DND-41 (cell line): ENCODE measurements around the gene AGAP1.

Source experiments
- ATAC-seq: fragments of 200-7000 bp; cut with Tn5 transposase; 3 replicates; pipeline ENCODE4 v1.9.1; 2021; ENCODE audit warnings: low read depth; ENCODE audit not compliant: insufficient read depth
- DNase-seq: peaks from one replicate; pipeline ENCODE4 v3.0.0-alpha.2; 2020
- H2AFZ ChIP-seq: 2 replicates; pipeline ENCODE4 v1.6.0; 2012; ENCODE audit warnings: low read depth, low read length
- H3K27ac ChIP-seq: 2 replicates; pipeline ENCODE4 v1.5.1; 2012; ENCODE audit warnings: low read length, inconsistent platforms
- H3K27me3 ChIP-seq: fragments of 200-600 bp; sonication (generic); 2 replicates; pipeline ENCODE4 v1.6.0; 2012; ENCODE audit warnings: low read length, mild to moderate bottlenecking, inconsistent platforms; ENCODE audit not compliant: insufficient read depth, poor library complexity
- H3K36me3 ChIP-seq: 2 replicates; pipeline ENCODE4 v1.5.1; 2012; ENCODE audit warnings: low read length, inconsistent platforms; ENCODE audit not compliant: insufficient read depth
- H3K4me1 ChIP-seq: 2 replicates; pipeline ENCODE4 v1.5.1; 2012; ENCODE audit warnings: mild to moderate bottlenecking, low read length; ENCODE audit not compliant: insufficient read depth
- H3K4me2 ChIP-seq: 2 replicates; pipeline ENCODE4 v1.6.0; 2012; ENCODE audit warnings: mild to moderate bottlenecking, moderate library complexity, low read length, inconsistent platforms; ENCODE audit not compliant: insufficient read depth
- H3K4me3 ChIP-seq, 2 experiments: fragments of 200-600 bp in 1 of 2; shearing (Covaris generic) in 1 of 2; 2 replicates each; pipeline ENCODE4 v1.5.1; 2012 to 2016; ENCODE audit warnings: inconsistent platforms in 2 of 2, low read length in 2 of 2, mild to moderate bottlenecking in 2 of 2, low read depth in 1 of 2, moderate library complexity in 1 of 2
- H3K79me2 ChIP-seq: 2 replicates; pipeline ENCODE4 v1.6.0; 2012; ENCODE audit warnings: low read length, inconsistent platforms; ENCODE audit not compliant: insufficient read depth
- H3K9ac ChIP-seq: 2 replicates; pipeline ENCODE4 v1.6.0; 2012; ENCODE audit warnings: low read depth, mild to moderate bottlenecking, inconsistent platforms, low read length, moderate library complexity
- H3K9me3 ChIP-seq: 2 replicates; pipeline ENCODE4 v1.5.1; 2012; ENCODE audit warnings: low read length, moderate library complexity, mild to moderate bottlenecking, inconsistent platforms; ENCODE audit not compliant: insufficient read depth, severe bottlenecking
- H4K20me1 ChIP-seq: 2 replicates; pipeline ENCODE4 v1.6.0; 2012; ENCODE audit warnings: low read length; ENCODE audit not compliant: insufficient read depth
- EZH2 ChIP-seq: IDR thresholded peaks from 3 replicates; pipeline ENCODE4 v1.6.1; 2012; ENCODE audit warnings: borderline replicate concordance, low read depth, mild to moderate bottlenecking, moderate library complexity, low read length, inconsistent platforms; ENCODE audit not compliant: severe bottlenecking
- TF ChIP-seq, protein P1 (sequence below): IDR thresholded peaks from 2 replicates; pipeline ENCODE4 v1.5.1; 2012; ENCODE audit warnings: borderline replicate concordance, low read length, moderate library complexity, mild to moderate bottlenecking; ENCODE audit not compliant: poor library complexity, severe bottlenecking; ENCODE audit errors: extremely low read depth

The AGAP1 gene

DNA sequence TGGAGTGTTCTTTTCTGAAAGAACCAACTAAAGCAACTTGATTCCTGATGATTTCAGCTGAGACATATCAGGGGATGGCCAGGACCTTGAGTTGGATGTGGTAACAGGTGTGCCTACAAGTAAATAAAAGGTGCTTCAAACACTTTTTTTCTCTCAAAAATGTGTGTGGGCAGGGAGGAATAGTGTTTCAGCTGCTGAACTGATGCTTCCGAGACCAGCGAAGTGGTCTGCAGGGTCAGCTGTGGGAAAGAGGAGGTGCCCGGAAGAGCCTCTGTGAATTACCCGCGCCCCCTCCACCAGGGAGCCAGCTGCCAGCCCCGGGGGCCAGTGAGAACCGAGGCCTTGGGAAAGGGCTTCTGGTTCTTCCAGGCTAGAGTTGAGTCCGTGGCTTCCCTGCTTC lies 425.0 kb downstream of the AGAP1 start:
- peaks cover 9% of the 10 kb centered on the region for H3K9me3 ChIP-seq
- H3K9ac ChIP-seq, result no peak overlapping the region
- no peaks in the 10 kb centered on the region for H3K27me3 ChIP-seq
- H3K4me3 ChIP-seq, result no peak overlapping the region
- TF ChIP-seq, protein P1, sequence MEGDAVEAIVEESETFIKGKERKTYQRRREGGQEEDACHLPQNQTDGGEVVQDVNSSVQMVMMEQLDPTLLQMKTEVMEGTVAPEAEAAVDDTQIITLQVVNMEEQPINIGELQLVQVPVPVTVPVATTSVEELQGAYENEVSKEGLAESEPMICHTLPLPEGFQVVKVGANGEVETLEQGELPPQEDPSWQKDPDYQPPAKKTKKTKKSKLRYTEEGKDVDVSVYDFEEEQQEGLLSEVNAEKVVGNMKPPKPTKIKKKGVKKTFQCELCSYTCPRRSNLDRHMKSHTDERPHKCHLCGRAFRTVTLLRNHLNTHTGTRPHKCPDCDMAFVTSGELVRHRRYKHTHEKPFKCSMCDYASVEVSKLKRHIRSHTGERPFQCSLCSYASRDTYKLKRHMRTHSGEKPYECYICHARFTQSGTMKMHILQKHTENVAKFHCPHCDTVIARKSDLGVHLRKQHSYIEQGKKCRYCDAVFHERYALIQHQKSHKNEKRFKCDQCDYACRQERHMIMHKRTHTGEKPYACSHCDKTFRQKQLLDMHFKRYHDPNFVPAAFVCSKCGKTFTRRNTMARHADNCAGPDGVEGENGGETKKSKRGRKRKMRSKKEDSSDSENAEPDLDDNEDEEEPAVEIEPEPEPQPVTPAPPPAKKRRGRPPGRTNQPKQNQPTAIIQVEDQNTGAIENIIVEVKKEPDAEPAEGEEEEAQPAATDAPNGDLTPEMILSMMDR, result no peak
- no peak for TF ChIP-seq EZH2
- DNase-seq (no peak), ATAC-seq (no peak)
- H3K27ac ChIP-seq, result no peak overlapping the region
- no peaks in the 10 kb centered on the region for H3K4me1 ChIP-seq
- no peak overlapping the region for H2AFZ ChIP-seq
- H3K36me3 ChIP-seq, result peaks cover 12% of the 10 kb centered on the region
- no peak overlapping the region for H3K4me2 ChIP-seq
- no peaks in the 10 kb centered on the region for H3K79me2 ChIP-seq
- H4K20me1 ChIP-seq, result no peaks in the 10 kb centered on the region

DNA sequence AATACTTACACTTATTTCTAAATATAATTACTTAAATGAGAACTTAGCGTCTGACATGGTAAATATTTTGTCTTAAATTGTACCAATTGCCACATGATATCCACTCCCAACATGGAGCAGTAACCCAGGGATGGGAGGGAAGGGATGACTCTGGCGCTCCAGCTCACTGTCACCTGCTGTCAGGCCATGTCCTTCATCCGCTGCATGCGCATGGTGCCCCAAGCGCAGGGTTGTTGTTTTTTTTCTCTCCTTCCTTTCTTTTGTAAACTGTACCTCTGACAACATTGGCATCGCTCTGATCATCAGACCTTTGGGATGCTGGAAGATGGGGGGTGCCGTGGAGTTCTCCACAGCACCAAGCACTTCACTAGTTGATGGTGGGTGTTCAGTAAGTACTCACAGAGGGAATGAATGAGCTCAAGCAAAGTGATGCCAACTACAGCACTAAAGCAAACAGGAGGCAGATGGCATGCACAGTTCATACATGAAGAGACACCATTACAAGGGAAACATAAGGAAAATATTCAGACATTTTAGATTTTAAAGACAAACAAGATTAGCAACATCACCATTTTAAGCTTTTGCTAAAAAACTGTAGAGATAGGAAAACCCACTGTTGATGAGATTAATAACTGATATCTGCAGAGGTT lies 426.5 kb downstream of the AGAP1 start:
- Histone ChIP-seq H3K27me3 (no peaks in the 10 kb centered on the region), H4K20me1 (no peaks in the 10 kb centered on the region), H3K4me2 (no peak overlapping the region), H3K27ac (no peak overlapping the region), H3K4me3 (no peak overlapping the region), H3K4me1 (no peaks in the 10 kb centered on the region), H3K9me3 (peaks cover 9% of the 10 kb centered on the region), H3K36me3 (no peaks in the 10 kb centered on the region), H2AFZ (no peak overlapping the region), H3K9ac (no peak overlapping the region), H3K79me2 (no peaks in the 10 kb centered on the region)
- ATAC-seq (no peak), DNase-seq (no peak)
- TF ChIP-seq EZH2, result no peak
- TF ChIP-seq, protein P1, result no peak

DNA sequence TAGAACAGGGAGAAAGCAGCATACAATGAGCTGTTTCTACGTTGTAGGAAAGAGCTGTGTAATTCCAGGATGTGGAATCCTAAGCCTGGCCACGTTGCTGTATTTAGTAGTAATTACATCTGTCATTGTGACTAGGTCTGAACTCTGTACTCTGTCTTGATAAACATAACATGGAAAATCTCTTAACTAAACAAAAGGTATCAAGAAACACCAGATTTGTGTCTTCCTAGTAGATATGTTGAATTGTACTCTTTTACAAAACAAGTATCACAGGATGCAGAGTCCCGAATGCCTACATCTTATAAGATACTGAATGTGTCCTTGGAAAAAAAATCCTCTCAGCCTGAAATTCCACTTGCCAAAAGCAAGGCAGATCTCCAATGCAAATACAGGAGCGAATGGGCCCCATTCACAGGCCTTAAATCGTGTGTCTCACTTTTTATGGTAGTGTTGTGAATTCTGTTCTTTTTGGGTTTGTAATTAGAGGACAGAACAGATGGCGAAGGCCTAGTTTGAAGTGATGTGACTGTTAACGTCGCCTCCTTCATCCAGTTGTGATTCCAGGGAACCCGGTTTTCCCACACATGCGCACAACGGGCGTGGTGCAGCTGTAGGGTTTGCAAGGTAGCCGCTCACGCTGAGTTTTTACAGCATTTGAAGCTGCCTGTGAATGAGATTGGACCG lies 427.8 kb downstream of the AGAP1 start:
- H3K9ac ChIP-seq, result no peak overlapping the region

More for the DNA sequence above, 427.8 kb downstream of the AGAP1 start:
- Histone ChIP-seq H3K27ac (no peak overlapping the region), H3K36me3 (no peaks in the 10 kb centered on the region), H3K4me1 (no peaks in the 10 kb centered on the region), H3K4me2 (no peak overlapping the region), H3K79me2 (no peaks in the 10 kb centered on the region), H4K20me1 (no peaks in the 10 kb centered on the region), H3K27me3 (no peaks in the 10 kb centered on the region), H2AFZ (no peak overlapping the region), H3K9me3 (no peaks in the 10 kb centered on the region), H3K4me3 (no peak overlapping the region)
- TF ChIP-seq EZH2, result no peak
- TF ChIP-seq, protein P1, result no peak
- no peak for DNase-seq
- ATAC-seq, result no peak
